ENCODE results near the gene B4GALT7.

B4GALT7 gene

DNA sequence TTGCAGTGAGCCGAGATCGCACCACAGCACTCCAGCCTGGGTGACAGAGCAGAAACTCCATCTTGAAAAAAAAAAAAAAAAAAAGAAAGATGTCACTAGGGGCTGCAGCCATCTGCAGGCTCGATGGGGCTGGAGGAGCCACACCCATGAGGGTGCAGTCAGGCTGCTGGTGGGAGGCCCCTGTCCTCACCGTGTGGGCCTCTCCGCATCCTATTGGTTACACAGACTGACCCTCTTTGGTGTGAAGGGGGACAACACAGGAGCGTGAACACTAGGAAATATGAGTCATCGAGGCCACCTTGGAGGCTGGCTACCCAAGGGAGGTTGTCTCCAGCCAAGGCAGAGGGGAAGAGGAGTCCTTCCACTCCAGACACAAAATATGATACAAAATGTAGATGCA lies 31.6 kb upstream of the B4GALT7 start:
- H3K36me3 ChIP-seq (ENCODE audit: insufficient read depth, low read length) = no peaks in the 10 kb centered on the region
- no peak overlapping the region for H3K4me2 ChIP-seq (ENCODE audit: low read length)
- H3K4me1 ChIP-seq (ENCODE audit: control insufficient read depth, insufficient read depth, low read length) = no peaks in the 10 kb centered on the region
- H3K9ac ChIP-seq (ENCODE audit: low read depth, low read length) = no peak overlapping the region
- peaks cover 30% of the 10 kb centered on the region for H3K27me3 ChIP-seq (ENCODE audit: control insufficient read depth, insufficient read depth, low read length)
- no peaks in the 10 kb centered on the region for H3K9me3 ChIP-seq (replicated peaks; ENCODE audit: low read length)
- no peak overlapping the region for H3K4me3 ChIP-seq (ENCODE audit: low read length)

DNA sequence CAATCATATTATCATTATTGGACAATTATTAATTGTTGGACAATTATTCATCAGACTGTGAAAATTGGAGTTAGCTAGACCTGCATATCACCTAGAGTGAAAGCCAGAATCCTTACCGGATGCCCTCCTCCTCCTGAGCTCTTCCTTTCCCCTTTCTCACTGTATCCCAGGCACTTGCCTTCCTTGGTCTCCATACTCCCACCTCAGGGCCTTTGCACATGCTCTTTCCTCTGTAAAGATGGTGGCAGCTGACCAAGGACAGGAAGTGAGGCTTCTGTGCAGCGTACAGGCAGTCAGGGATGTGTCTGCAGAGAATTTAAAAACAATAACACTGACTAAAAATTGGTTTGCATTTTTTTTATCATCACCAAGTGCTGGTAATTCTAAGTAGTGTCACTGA lies 30.0 kb upstream of the B4GALT7 start:
- peaks cover 32% of the 10 kb centered on the region for H3K27me3 ChIP-seq (ENCODE audit: control insufficient read depth, insufficient read depth, low read length)

DNA sequence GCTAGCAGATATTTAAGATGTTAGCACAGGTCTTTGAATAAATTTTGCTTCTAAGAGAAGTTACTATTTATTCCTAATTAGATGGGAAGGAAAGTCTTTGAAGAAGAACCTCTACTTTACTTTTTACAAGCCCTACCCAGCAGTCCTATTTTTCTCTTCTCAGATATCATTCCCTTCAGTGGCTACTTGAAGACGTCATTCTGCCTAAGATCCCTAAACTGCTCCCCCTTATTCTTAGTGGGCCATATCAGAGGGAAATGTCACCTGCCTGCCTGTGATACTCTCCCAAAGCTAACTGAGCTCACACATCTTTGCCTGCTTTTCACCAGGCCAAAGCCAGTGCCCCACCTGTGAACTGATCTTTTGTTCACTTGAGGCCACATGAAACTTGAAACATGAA lies 24.4 kb upstream of the B4GALT7 start:
- Histone ChIP-seq H3K4me1 (ENCODE audit: control insufficient read depth, insufficient read depth, low read length) (no peaks in the 10 kb centered on the region), H3K27me3 (ENCODE audit: control insufficient read depth, insufficient read depth, low read length) (peaks cover 19% of the 10 kb centered on the region), H3K4me3 (ENCODE audit: low read length) (no peak overlapping the region), H3K9me3 (replicated peaks; ENCODE audit: low read length) (no peaks in the 10 kb centered on the region), H3K4me2 (ENCODE audit: low read length) (no peak overlapping the region), H3K36me3 (ENCODE audit: insufficient read depth, low read length) (no peaks in the 10 kb centered on the region), H3K9ac (ENCODE audit: low read depth, low read length) (no peak overlapping the region)

More for the DNA sequence above, 30.0 kb upstream of the B4GALT7 start:
- Histone ChIP-seq H3K9ac (ENCODE audit: low read depth, low read length) (no peak overlapping the region), H3K4me3 (ENCODE audit: low read length) (no peak overlapping the region), H3K36me3 (ENCODE audit: insufficient read depth, low read length) (no peaks in the 10 kb centered on the region), H3K4me1 (ENCODE audit: control insufficient read depth, insufficient read depth, low read length) (no peaks in the 10 kb centered on the region), H3K4me2 (ENCODE audit: low read length) (no peak overlapping the region), H3K9me3 (replicated peaks; ENCODE audit: low read length) (no peaks in the 10 kb centered on the region)

DNA sequence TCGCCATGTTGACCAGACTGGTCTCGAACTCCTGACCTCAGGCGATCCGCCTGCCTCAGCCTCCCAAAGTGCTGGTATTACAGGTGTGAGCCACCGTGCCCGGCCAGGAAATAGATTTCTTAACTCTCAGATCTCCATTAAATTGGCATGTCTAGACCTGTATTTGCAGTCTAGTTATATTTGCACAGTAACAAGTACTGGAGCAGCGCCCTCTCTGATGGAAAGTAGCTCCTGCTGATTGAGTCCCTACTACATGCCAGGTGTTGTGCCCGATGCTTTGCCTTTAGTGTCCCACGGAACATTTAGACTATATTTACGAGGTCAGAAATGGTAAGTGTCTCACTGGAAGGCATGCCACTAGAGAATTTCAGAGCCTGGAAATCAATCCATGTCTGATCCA lies 23.8 kb upstream of the B4GALT7 start:
- no peaks in the 10 kb centered on the region for H3K9me3 ChIP-seq (replicated peaks; ENCODE audit: low read length)
- H3K9ac ChIP-seq (ENCODE audit: low read depth, low read length) = no peak overlapping the region
- H3K36me3 ChIP-seq (ENCODE audit: insufficient read depth, low read length) = no peaks in the 10 kb centered on the region
- no peak overlapping the region for H3K4me2 ChIP-seq (ENCODE audit: low read length)
- no peaks in the 10 kb centered on the region for H3K4me1 ChIP-seq (ENCODE audit: control insufficient read depth, insufficient read depth, low read length)
- no peak overlapping the region for H3K4me3 ChIP-seq (ENCODE audit: low read length)
- peaks cover 19% of the 10 kb centered on the region for H3K27me3 ChIP-seq (ENCODE audit: control insufficient read depth, insufficient read depth, low read length)

DNA sequence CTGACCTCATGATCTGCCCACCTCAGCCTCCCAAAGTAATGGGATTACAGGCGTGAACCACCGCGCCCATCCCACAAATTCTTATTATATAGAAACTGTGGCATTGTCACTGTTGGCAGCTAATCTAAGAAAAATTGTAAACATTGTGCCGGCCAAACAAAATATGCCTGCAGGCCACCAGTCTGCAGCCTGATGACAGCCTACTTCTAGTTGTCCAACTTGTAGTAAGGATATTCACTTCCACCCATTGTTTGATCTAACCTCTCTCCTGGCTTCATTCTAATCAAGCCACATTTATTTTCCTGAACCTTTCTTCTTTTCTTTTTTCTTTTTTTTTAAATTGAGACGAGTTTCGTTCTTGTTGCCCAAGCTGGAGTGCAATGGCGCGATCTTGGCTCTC lies 21.6 kb upstream of the B4GALT7 start:
- no peaks in the 10 kb centered on the region for H3K36me3 ChIP-seq (ENCODE audit: insufficient read depth, low read length)
- no peak overlapping the region for H3K9ac ChIP-seq (ENCODE audit: low read depth, low read length)
- H3K27me3 ChIP-seq (ENCODE audit: control insufficient read depth, insufficient read depth, low read length) = peaks cover 16% of the 10 kb centered on the region
- H3K4me3 ChIP-seq (ENCODE audit: low read length) = no peak overlapping the region
- no peaks in the 10 kb centered on the region for H3K9me3 ChIP-seq (replicated peaks; ENCODE audit: low read length)
- no peaks in the 10 kb centered on the region for H3K4me1 ChIP-seq (ENCODE audit: control insufficient read depth, insufficient read depth, low read length)
- no peak overlapping the region for H3K4me2 ChIP-seq (ENCODE audit: low read length)

DNA sequence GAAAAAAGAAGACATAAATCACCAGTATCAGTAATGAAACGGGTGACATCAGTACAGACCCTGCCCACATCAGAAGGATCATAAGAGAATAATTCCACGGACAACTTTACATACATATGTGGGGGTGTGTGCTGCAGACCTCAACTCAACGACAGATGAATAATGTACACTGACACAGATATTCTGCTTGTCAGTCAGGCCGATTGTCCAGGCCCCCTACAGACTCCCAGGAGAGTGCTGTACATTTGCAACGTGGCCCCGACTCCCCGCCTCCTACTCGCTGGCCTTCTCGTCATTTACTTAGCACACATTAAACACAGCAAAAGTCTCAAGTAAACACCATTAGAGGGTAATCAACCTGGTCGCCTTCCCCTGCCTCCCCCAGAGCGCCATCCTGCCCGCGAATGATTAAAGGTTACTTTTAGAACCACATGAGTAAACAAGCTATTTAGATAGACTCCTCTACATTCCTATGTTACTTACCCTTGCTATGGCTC lies 11.5 kb upstream of the B4GALT7 start:
- no peaks in the 10 kb centered on the region for H3K9me3 ChIP-seq (replicated peaks; ENCODE audit: low read length)
- H3K4me3 ChIP-seq (ENCODE audit: low read length) = no peak overlapping the region

DNA sequence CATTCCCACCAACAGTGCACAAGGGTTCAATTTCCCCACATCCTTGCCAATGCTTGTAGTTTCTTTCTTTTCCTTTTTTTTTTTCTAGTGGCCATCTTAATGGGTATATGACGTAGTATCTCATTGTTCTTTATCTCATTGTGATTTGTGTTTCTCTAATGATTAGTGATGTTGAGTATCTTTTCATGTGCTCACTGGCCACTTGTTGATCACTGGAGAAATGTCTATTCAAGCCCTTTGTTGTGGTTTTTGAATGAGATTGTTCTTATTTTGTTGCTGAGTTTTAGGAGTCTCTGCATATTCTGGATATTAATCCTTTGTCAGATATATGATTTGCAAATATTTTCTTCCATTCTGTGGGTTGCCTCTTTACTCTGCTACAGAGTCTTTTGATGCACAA lies 9.5 kb upstream of the B4GALT7 start:
- H3K4me3 ChIP-seq (ENCODE audit: low read length) = no peak overlapping the region
- no peak overlapping the region for H3K4me2 ChIP-seq (ENCODE audit: low read length)
- H3K4me1 ChIP-seq (ENCODE audit: control insufficient read depth, insufficient read depth, low read length) = peaks cover 12% of the 10 kb centered on the region
- H3K27me3 ChIP-seq (ENCODE audit: control insufficient read depth, insufficient read depth, low read length) = peaks cover 43% of the 10 kb centered on the region
- no peak overlapping the region for H3K9ac ChIP-seq (ENCODE audit: low read depth, low read length)
- peaks cover 23% of the 10 kb centered on the region for H3K36me3 ChIP-seq (ENCODE audit: insufficient read depth, low read length)
- H3K9me3 ChIP-seq (replicated peaks; ENCODE audit: low read length) = no peaks in the 10 kb centered on the region

More for the DNA sequence above, 11.5 kb upstream of the B4GALT7 start:
- peaks cover 12% of the 10 kb centered on the region for H3K4me1 ChIP-seq (ENCODE audit: control insufficient read depth, insufficient read depth, low read length)
- peaks cover 56% of the 10 kb centered on the region for H3K27me3 ChIP-seq (ENCODE audit: control insufficient read depth, insufficient read depth, low read length)
- no peak overlapping the region for H3K4me2 ChIP-seq (ENCODE audit: low read length)
- H3K36me3 ChIP-seq (ENCODE audit: insufficient read depth, low read length) = peaks cover 3% of the 10 kb centered on the region
- no peak overlapping the region for H3K9ac ChIP-seq (ENCODE audit: low read depth, low read length)

DNA sequence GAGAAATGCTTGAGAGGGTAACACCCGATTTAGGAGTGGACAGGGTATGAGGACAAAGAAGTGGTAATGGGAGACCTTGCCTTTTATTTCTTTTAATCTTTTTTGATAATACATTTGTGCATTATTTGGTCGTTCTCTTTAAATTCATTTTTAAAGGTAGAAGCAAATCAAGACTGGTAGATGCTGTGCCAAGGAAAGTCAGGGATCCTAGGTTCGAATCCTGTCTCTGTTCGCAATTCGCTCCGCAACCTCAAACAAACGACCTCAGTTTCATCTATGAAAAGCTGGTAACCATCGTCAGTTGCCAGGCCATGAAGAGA lies 8.3 kb upstream of the B4GALT7 start:
- Histone ChIP-seq H3K4me3 (ENCODE audit: low read length) (peak overlapping the region; percentile 100), H3K27me3 (ENCODE audit: control insufficient read depth, insufficient read depth, low read length) (peaks cover 35% of the 10 kb centered on the region), H3K9me3 (replicated peaks; ENCODE audit: low read length) (no peaks in the 10 kb centered on the region), H3K9ac (ENCODE audit: low read depth, low read length) (peak overlapping the region; percentile 98), H3K4me1 (ENCODE audit: control insufficient read depth, insufficient read depth, low read length) (peaks cover 12% of the 10 kb centered on the region), H3K4me2 (ENCODE audit: low read length) (peak overlapping the region; percentile 97), H3K36me3 (ENCODE audit: insufficient read depth, low read length) (peaks cover 35% of the 10 kb centered on the region)

DNA sequence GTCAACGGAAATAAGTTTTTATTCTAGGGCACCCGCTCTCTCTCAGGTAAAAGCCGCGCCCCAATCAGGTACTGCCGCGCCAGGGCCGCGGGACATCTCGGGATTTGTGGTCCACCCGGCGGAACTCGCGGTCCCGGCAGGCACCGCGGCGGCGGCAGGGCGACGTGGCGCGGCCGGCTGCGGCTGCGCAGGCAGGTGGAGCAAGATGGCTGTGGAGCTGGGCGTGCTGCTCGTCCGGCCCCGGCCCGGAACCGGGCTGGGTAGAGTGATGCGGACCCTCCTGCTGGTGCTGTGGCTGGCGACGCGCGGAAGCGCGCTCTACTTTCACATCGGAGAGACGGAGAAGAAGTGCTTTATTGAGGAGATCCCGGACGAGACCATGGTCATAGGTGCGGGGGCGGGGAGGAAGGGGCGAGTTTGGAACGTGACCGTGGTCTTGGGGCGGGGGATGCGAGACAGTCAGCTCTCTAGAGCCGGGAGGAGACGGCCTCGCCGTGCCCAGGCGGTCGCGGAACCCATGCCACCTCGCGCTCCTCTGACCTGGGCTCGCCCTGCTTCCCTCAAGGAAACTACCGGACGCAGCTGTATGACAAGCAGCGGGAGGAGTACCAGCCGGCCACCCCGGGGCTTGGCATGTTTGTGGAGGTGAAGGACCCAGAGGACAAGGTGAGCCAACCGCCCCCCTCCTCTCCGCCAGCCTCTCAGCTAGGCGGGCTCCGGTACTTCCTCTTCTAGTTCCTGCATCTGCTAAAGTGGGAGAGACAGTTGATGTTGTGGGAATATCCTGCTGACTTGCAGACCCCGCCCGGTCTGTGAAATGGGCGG lies 7.7 kb upstream of the B4GALT7 start, which contains the start of gene TMED9:
TSS of gene TMED9 (plus strand) at position 194 of the 825 bp plus-strand sequence. CDS start at position 206, 12 bp downstream.
- H3K9ac ChIP-seq (ENCODE audit: low read depth, low read length) = peak within 1 kb of the TSS; percentile 98

DNA sequence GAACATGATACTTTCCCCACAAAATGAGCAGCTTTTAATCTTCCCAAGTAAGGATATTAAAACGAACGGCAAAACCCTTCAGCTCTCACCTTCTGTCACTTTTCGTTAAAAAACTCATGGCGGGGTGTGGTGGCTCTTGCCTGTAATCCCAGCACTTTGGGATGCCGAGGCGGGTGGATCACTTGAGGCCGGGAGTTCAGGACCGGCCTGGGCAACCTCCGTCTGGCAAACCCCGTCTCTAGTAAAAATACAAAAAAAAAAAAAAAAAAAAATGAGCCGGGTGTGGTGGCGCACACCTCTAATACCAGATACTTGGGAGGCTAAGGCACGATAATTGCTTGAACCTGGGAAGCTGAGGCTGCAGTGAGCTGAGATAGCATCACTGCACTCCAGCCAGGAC lies 7.0 kb upstream of the B4GALT7 start:
- Histone ChIP-seq H3K9ac (ENCODE audit: low read depth, low read length) (peak overlapping the region; percentile 98), H3K4me2 (ENCODE audit: low read length) (peak overlapping the region; percentile 97)

More for the DNA sequence above, 7.7 kb upstream of the B4GALT7 start, which contains the start of gene TMED9:
- Histone ChIP-seq H3K4me1 (ENCODE audit: control insufficient read depth, insufficient read depth, low read length) (peaks cover 12% of the 10 kb centered on the region), H3K27me3 (ENCODE audit: control insufficient read depth, insufficient read depth, low read length) (peaks cover 34% of the 10 kb centered on the region), H3K4me3 (ENCODE audit: low read length) (peak within 1 kb of the TSS; percentile 100), H3K4me2 (ENCODE audit: low read length) (peak within 1 kb of the TSS; percentile 97), H3K9me3 (replicated peaks; ENCODE audit: low read length) (no peaks in the 10 kb centered on the region), H3K36me3 (ENCODE audit: insufficient read depth, low read length) (peaks cover 38% of the 10 kb centered on the region)

DNA sequence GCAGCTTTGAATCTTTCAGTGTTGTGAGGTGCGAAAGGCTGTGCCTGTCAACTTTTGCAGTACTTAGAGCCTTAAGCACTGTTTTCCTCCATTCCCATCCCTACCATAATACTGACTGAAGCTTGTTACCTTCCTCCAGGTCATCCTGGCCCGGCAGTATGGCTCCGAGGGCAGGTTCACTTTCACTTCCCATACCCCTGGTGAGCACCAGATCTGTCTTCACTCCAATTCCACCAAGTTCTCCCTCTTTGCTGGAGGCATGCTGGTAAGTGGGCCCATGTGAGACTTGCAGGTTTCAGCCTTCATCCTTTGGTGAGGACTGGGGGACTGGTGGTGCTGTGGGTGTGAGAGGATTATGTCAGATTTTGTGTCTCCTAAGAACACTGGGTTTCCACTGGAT lies 6.4 kb upstream of the B4GALT7 start:
- Histone ChIP-seq H3K9ac (ENCODE audit: low read depth, low read length) (peak overlapping the region; percentile 98), H3K9me3 (replicated peaks; ENCODE audit: low read length) (no peaks in the 10 kb centered on the region), H3K27me3 (ENCODE audit: control insufficient read depth, insufficient read depth, low read length) (peaks cover 21% of the 10 kb centered on the region), H3K4me1 (ENCODE audit: control insufficient read depth, insufficient read depth, low read length) (peaks cover 15% of the 10 kb centered on the region), H3K4me3 (ENCODE audit: low read length) (peak overlapping the region; percentile 100), H3K36me3 (ENCODE audit: insufficient read depth, low read length) (peaks cover 38% of the 10 kb centered on the region), H3K4me2 (ENCODE audit: low read length) (peak overlapping the region; percentile 97)

More for the DNA sequence above, 7.0 kb upstream of the B4GALT7 start:
- Histone ChIP-seq H3K4me1 (ENCODE audit: control insufficient read depth, insufficient read depth, low read length) (peaks cover 12% of the 10 kb centered on the region), H3K36me3 (ENCODE audit: insufficient read depth, low read length) (peaks cover 38% of the 10 kb centered on the region), H3K4me3 (ENCODE audit: low read length) (peak overlapping the region; percentile 100), H3K27me3 (ENCODE audit: control insufficient read depth, insufficient read depth, low read length) (peaks cover 28% of the 10 kb centered on the region), H3K9me3 (replicated peaks; ENCODE audit: low read length) (no peaks in the 10 kb centered on the region)

DNA sequence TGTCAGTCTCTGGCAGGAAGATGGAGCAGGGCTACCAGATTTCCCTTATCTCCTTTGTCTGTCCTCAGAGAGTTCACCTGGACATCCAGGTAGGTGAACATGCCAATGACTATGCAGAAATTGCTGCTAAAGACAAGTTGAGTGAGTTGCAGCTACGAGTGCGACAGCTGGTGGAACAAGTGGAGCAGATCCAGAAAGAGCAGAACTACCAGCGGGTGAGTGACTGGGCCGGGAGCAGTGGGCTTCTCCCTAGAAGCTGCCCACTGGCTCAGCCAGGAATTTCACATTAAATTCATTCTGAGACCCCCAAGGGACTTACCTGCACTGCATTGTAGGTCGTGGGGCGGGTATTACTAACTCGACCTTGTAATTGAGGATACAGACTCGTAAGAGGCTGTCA lies 5.9 kb upstream of the B4GALT7 start:
- H3K9ac ChIP-seq (ENCODE audit: low read depth, low read length) = no peak overlapping the region
- peaks cover 19% of the 10 kb centered on the region for H3K4me1 ChIP-seq (ENCODE audit: control insufficient read depth, insufficient read depth, low read length)
- peak overlapping the region; percentile 97 for H3K4me2 ChIP-seq (ENCODE audit: low read length)
- no peaks in the 10 kb centered on the region for H3K9me3 ChIP-seq (replicated peaks; ENCODE audit: low read length)
- peaks cover 18% of the 10 kb centered on the region for H3K27me3 ChIP-seq (ENCODE audit: control insufficient read depth, insufficient read depth, low read length)
- H3K4me3 ChIP-seq (ENCODE audit: low read length) = no peak overlapping the region
- H3K36me3 ChIP-seq (ENCODE audit: insufficient read depth, low read length) = peaks cover 38% of the 10 kb centered on the region

Measured in skeletal muscle satellite cell (primary cell).